GM18507 (cell line): ENCODE measurements around the gene ACAD10.
"Not testable (repeated sequence)": the region's sequence is repeated elsewhere in the genome, so short reads cannot be mapped to it uniquely, and the experiment has no call there.

Source experiments
- DNase-seq: peaks from one replicate; pipeline ENCODE4 v3.0.0; 2011; ENCODE audit warnings: low read depth; ENCODE audit not compliant: insufficient read length; ENCODE audit errors: extremely low spot score
- FAIRE-seq: peaks from 2 replicates; lab custom pipeline; 2011; peaks lifted over from hg19 to GRCh38; lab: Jason Lieb, UNC

Gene ACAD10

GRCh38 chr12:111745211-111745610, 59.4 kb downstream of the ACAD10 start:
- FAIRE-seq (no peak), DNase-seq (no peak)

GRCh38 chr12:111747333-111747732, 61.5 kb downstream of the ACAD10 start:
- FAIRE-seq (no peak), DNase-seq (no peak)

- DNase-seq = no peak
- no peak for FAIRE-seq
These were observed 62.4 kb downstream of the ACAD10 start for GRCh38 chr12:111748151-111748672.

GRCh38 chr12:111748867-111749266, 63.0 kb downstream of the ACAD10 start:
- FAIRE-seq (no peak), DNase-seq (no peak)

GRCh38 chr12:111749391-111749790, 63.5 kb downstream of the ACAD10 start:
- DNase-seq (no peak), FAIRE-seq (no peak)

GRCh38 chr12:111753144-111753881, 67.5 kb downstream of the ACAD10 start:
- DNase-seq (no peak), FAIRE-seq (peak; percentile 50)

- FAIRE-seq = no peak
- DNase-seq = no peak
These were observed 68.8 kb downstream of the ACAD10 start for GRCh38 chr12:111754671-111755070.

- FAIRE-seq (no peak), DNase-seq (no peak)
These were observed 70.3 kb downstream of the ACAD10 start for GRCh38 chr12:111756196-111756595.

GRCh38 chr12:111756681-111757080, 70.8 kb downstream of the ACAD10 start:
- DNase-seq = no peak
- FAIRE-seq = no peak

- DNase-seq = no peak
- peak; percentile 85 for FAIRE-seq
These were observed 71.7 kb downstream of the ACAD10 start for GRCh38 chr12:111757361-111758119.

- DNase-seq (no peak), FAIRE-seq (no peak)
These were observed 72.3 kb downstream of the ACAD10 start for GRCh38 chr12:111758120-111758561.

- no peak for FAIRE-seq
- DNase-seq = no peak
These were observed 73.4 kb downstream of the ACAD10 start for GRCh38 chr12:111759271-111759670.

- DNase-seq = no peak
- no peak for FAIRE-seq
These were observed 74.1 kb downstream of the ACAD10 start for GRCh38 chr12:111759991-111760390.

- DNase-seq (no peak), FAIRE-seq (peak; percentile 56)
These were observed 75.2 kb downstream of the ACAD10 start for GRCh38 chr12:111761099-111761498.

GRCh38 chr12:111761706-111762105, 75.9 kb downstream of the ACAD10 start:
- peak; percentile 80 for FAIRE-seq

GRCh38 chr12:111763552-111763951, 77.7 kb downstream of the ACAD10 start:
- FAIRE-seq = not testable (repeated sequence)

More at GRCh38 chr12:111761706-111762105, 75.9 kb downstream of the ACAD10 start:
- no peak for DNase-seq

GRCh38 chr12:111764120-111764821, 78.4 kb downstream of the ACAD10 start:
- peak; percentile 86 for FAIRE-seq
- DNase-seq = no peak

More at GRCh38 chr12:111763552-111763951, 77.7 kb downstream of the ACAD10 start:
- not testable (repeated sequence) for DNase-seq

GRCh38 chr12:111766608-111767361, 80.9 kb downstream of the ACAD10 start, which contains the start of gene ALDH2:
TSS of gene ALDH2 (plus strand) at chr12:111766933. CDS start at chr12:111766983, 50 bp downstream.
- no peak for DNase-seq
- no peak for FAIRE-seq
